ENCODE data around the gene SAPCD1. TPM values are rescaled to one million over a fixed set of nuclear protein-coding genes. Genes with fewer than 3 reads are reported as not detected.

Gene SAPCD1
- total and polyA plus RNA-seq, 2 donors (not counting 3 experiments of a cell fraction or from before 2014, with no cell fraction given), result 1.6 to 11.7 TPM

DNA sequence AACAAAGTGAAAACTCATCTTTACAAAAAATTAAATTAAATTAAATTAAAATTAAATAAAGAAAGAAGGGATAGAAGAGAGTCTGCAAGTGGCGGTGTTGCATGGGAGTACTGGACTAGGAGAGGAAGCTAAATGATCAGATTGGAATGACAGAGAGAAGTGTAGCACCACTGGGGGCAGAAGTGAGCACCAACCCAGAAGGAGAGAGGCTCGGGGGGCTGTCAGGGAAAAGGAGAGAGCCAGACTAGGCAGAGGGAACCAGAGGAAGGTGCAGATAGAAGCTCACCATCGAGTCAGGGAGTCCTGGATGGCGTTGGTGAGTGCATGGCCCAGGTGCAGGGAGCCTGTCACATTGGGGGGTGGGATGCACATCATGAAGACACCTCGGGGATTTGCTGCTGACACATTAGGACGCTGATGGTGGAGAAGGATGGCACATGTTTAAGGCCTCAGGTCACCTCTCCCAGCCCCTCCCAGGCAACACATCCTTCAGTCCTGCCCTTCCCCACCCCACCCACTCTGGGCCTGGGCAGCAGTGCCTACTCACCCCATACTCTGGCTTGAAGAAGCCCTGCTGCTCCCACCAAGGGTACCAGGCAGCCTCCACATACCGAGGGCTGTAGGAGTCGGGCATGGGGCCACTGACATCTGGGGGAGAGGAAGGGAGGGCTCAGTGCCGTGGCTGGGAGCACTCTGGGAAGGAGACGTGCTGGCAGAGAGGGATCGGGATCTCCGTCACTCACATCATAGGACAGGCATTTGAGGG lies 29.1 kb downstream of the SAPCD1 start:
- CTCF ChIA-PET, result interaction anchor here (0.6 to 4.8 kb wide), 29 partner anchors 8 to 152 kb away, joined by 3 to 61 read pairs (median 3); partner anchors contain the start of genes DDAH2, GPANK1, HSPA1A and HSPA1B
- H2AFZ ChIP-seq (ENCODE audit: low read depth, low read length), result no peak overlapping the region
- DNase-seq (ENCODE audit: low read depth, low spot score) (peak; percentile 61), FAIRE-seq (peak; percentile 60)
- no peaks in the 10 kb centered on the region for H3K9me1 ChIP-seq (replicated peaks; ENCODE audit: control insufficient read depth, extremely low read depth, insufficient read depth, low read length)
- no peak overlapping the region for H3K27ac ChIP-seq (ENCODE audit: insufficient read depth, low read depth, low read length)
- H3K4me1 ChIP-seq (ENCODE audit: control insufficient read depth, extremely low read depth, insufficient read depth, low read length), result peaks cover 15% of the 10 kb centered on the region
- no peak overlapping the region for H3K4me3 ChIP-seq (replicated peaks in 1 of 3; ENCODE audit: insufficient read depth in 1 of 3, low read depth in 1 of 3, low read length in 3 of 3)
- H3K4me2 ChIP-seq (ENCODE audit: insufficient read depth, low read length), result no peak overlapping the region
- no peaks in the 10 kb centered on the region for H3K9me3 ChIP-seq (replicated peaks; ENCODE audit: control insufficient read depth, insufficient read depth, low read length)
- POLR2A ChIA-PET, result interaction anchor here (0.6 to 1.6 kb wide), 3 partner anchors 23 to 36 kb away, joined by 3 to 4 read pairs (median 4); partner anchors contain the start of genes HSPA1A, HSPA1B and HSPA1L
- H3K27me3 ChIP-seq (ENCODE audit: control insufficient read depth in 2 of 2, insufficient read depth in 2 of 2, low read length in 2 of 2), result no peaks in the 10 kb centered on the region
- TF ChIP-seq EZH2 (IDR thresholded peaks at IDR 0.05; ENCODE audit: borderline replicate concordance, low read depth, low read length, severe bottlenecking) (no peak), POLR2AphosphoS5 (IDR thresholded peaks at IDR 0.05; ENCODE audit: insufficient read depth, low read depth, low read length) (no peak), FOS (IDR thresholded peaks at IDR 0.05; ENCODE audit: borderline replicate concordance, insufficient read depth, low read length) (no peak), MYC (IDR thresholded peaks at IDR 0.05; ENCODE audit: low read depth, low read length) (no peak), JUN (IDR thresholded peaks at IDR 0.05; ENCODE audit: borderline replicate concordance, insufficient read depth, insufficient read length, low read depth) (no peak)
- TF ChIP-seq, protein P1, sequence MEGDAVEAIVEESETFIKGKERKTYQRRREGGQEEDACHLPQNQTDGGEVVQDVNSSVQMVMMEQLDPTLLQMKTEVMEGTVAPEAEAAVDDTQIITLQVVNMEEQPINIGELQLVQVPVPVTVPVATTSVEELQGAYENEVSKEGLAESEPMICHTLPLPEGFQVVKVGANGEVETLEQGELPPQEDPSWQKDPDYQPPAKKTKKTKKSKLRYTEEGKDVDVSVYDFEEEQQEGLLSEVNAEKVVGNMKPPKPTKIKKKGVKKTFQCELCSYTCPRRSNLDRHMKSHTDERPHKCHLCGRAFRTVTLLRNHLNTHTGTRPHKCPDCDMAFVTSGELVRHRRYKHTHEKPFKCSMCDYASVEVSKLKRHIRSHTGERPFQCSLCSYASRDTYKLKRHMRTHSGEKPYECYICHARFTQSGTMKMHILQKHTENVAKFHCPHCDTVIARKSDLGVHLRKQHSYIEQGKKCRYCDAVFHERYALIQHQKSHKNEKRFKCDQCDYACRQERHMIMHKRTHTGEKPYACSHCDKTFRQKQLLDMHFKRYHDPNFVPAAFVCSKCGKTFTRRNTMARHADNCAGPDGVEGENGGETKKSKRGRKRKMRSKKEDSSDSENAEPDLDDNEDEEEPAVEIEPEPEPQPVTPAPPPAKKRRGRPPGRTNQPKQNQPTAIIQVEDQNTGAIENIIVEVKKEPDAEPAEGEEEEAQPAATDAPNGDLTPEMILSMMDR (IDR thresholded peaks at IDR 0.05; ENCODE audit: extremely low read depth in 1 of 2, insufficient read depth in 1 of 2, low read depth in 1 of 2, low read length in 2 of 2), result peak; percentile 61 to 75
- BruUV-seq (replicated peaks), result no TSS peak
- dilution Hi-C loops (cut with MboI; ENCODE audit: extremely low pct_ligation_motif_present, low sequenced_read_pairs) (no loop called here), intact Hi-C loops (cut with micrococcal nuclease) (loop anchor here (1.0 kb wide), 1 partner anchor 61 kb away; no protein-coding TSS in a partner anchor)
- peaks cover 0 to 7% of the 10 kb centered on the region in 2 experiments for H3K36me3 ChIP-seq (ENCODE audit: control insufficient read depth in 2 of 2, extremely low read depth in 1 of 2, insufficient read depth in 2 of 2, low read length in 2 of 2)
- H3K79me2 ChIP-seq (ENCODE audit: control insufficient read depth, insufficient read depth, low read length), result peaks cover 21% of the 10 kb centered on the region
- no peaks in the 10 kb centered on the region for H4K20me1 ChIP-seq (replicated peaks; ENCODE audit: control insufficient read depth, extremely low read depth, insufficient read depth, low read length)
- H3K9ac ChIP-seq (replicated peaks; ENCODE audit: extremely low read depth, insufficient read depth, low read length), result no peak overlapping the region

All from endothelial cell of umbilical vein (primary cell).